ENCODE measurements around the gene MALT1.
"Not testable (repeated sequence)": the region's sequence is repeated elsewhere in the genome, so short reads cannot be mapped to it uniquely, and the experiment has no call there.

MALT1 gene

GRCh38 chr18:58640891-58641610 is 30.2 kb upstream of the MALT1 start:
- H3K4me3 ChIP-seq (ENCODE audit: low read length) = no peak overlapping the region
- no peak for TF ChIP-seq CTCF (conservative IDR thresholded peaks at IDR 0.05; ENCODE audit: low read depth, low read length)
- no peak for DNase-seq (ENCODE audit: low read depth)

- not testable (repeated sequence) for DNase-seq (ENCODE audit: low read depth); H3K4me3 ChIP-seq (ENCODE audit: low read length)
Measured at GRCh38 chr18:58643557-58643956, 27.7 kb upstream of the MALT1 start.

GRCh38 chr18:58645398-58645797 is 25.9 kb upstream of the MALT1 start:
- H3K4me3 ChIP-seq (ENCODE audit: low read length) = no peak overlapping the region
- TF ChIP-seq CTCF (conservative IDR thresholded peaks at IDR 0.05; ENCODE audit: low read depth, low read length) = no peak
- DNase-seq (ENCODE audit: low read depth) = no peak

GRCh38 chr18:58646334-58646862 is 24.9 kb upstream of the MALT1 start:
- no peak overlapping the region for H3K4me3 ChIP-seq (ENCODE audit: low read length)
- no peak for TF ChIP-seq CTCF (conservative IDR thresholded peaks at IDR 0.05; ENCODE audit: low read depth, low read length)
- DNase-seq (ENCODE audit: low read depth) = no peak

GRCh38 chr18:58649966-58650816 is 21.1 kb upstream of the MALT1 start:
- no peak for TF ChIP-seq CTCF (conservative IDR thresholded peaks at IDR 0.05; ENCODE audit: low read depth, low read length)
- H3K4me3 ChIP-seq (ENCODE audit: low read length) = no peak overlapping the region
- no peak for DNase-seq (ENCODE audit: low read depth)

- not testable (repeated sequence) for DNase-seq (ENCODE audit: low read depth); H3K4me3 ChIP-seq (ENCODE audit: low read length)
Measured at GRCh38 chr18:58650830-58651229, 20.4 kb upstream of the MALT1 start.

- not testable (repeated sequence) for H3K4me3 ChIP-seq (ENCODE audit: low read length); DNase-seq (ENCODE audit: low read depth)
Measured at GRCh38 chr18:58653144-58653722, 18.0 kb upstream of the MALT1 start.

GRCh38 chr18:58653814-58654509 is 17.3 kb upstream of the MALT1 start:
- DNase-seq (ENCODE audit: low read depth) = no peak
- H3K4me3 ChIP-seq (ENCODE audit: low read length) = no peak overlapping the region
- no peak for TF ChIP-seq CTCF (conservative IDR thresholded peaks at IDR 0.05; ENCODE audit: low read depth, low read length)

Measured in retinal pigment epithelial cell (primary cell).